ENCODE results near the gene SLC22A2.

DNA sequence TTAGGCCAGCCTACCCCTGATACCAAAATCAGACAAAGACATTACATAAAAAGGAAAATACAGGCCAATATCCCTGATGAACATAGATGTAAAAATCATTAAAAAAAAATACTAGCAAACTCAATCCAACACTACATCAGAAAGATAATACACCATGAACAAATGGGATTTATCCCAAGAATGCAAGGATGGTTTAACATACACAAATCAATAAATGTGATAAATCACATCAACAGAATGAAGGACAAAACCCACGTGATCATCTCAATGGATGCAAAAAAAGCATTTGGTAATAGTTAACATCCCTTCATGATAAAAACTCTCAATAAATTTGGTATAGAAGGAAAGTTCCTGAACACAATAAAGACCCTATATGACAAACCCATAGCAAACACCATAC, 63.8 kb downstream of the SLC22A2 start:
- TF ChIP-seq POLR2A (IDR thresholded peaks at IDR 0.05), result no peak
- TF ChIP-seq, protein P1, sequence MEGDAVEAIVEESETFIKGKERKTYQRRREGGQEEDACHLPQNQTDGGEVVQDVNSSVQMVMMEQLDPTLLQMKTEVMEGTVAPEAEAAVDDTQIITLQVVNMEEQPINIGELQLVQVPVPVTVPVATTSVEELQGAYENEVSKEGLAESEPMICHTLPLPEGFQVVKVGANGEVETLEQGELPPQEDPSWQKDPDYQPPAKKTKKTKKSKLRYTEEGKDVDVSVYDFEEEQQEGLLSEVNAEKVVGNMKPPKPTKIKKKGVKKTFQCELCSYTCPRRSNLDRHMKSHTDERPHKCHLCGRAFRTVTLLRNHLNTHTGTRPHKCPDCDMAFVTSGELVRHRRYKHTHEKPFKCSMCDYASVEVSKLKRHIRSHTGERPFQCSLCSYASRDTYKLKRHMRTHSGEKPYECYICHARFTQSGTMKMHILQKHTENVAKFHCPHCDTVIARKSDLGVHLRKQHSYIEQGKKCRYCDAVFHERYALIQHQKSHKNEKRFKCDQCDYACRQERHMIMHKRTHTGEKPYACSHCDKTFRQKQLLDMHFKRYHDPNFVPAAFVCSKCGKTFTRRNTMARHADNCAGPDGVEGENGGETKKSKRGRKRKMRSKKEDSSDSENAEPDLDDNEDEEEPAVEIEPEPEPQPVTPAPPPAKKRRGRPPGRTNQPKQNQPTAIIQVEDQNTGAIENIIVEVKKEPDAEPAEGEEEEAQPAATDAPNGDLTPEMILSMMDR (IDR thresholded peaks at IDR 0.05), result no peak
